Liver (tissue), 9 donors: Measurements from ENCODE around the gene RTCB. TPM values are rescaled to one million over a fixed set of nuclear protein-coding genes. Genes with fewer than 3 reads are reported as not detected.

Source experiments
- DNase-seq: peaks from one replicate; pipeline ENCODE4 v3.0.0-alpha.2; 2017; ENCODE audit warnings: low spot score
- H3K27ac ChIP-seq, 2 donors: one replicate each; pipeline ENCODE4 v1.7.0; 2013; ENCODE audit warnings: inconsistent platforms in 2 of 2, low read length in 2 of 2, control low read depth in 1 of 2, low read depth in 1 of 2, mild to moderate bottlenecking in 1 of 2
- H3K27me3 ChIP-seq, 4 donors: one replicate each; pipeline versions ENCODE4 v1.6.1 to v1.7.0; 2013; ENCODE audit warnings: low read length in 3 of 4, inconsistent platforms in 1 of 4, mild to moderate bottlenecking in 1 of 4, moderate library complexity in 1 of 4; ENCODE audit not compliant: control insufficient read depth in 4 of 4, insufficient read depth in 4 of 4
- H3K36me3 ChIP-seq, 4 donors: one replicate each; pipeline versions ENCODE4 v1.6.1 to v1.7.0; 2013; ENCODE audit warnings: low read length in 3 of 4, mild to moderate bottlenecking in 3 of 4, low read depth in 1 of 4, moderate library complexity in 1 of 4; ENCODE audit not compliant: control insufficient read depth in 4 of 4, insufficient read depth in 3 of 4
- H3K4me1 ChIP-seq, 4 donors: one replicate each; pipeline versions ENCODE4 v1.6.1 to v1.7.0; 2013; ENCODE audit warnings: low read length in 3 of 4, mild to moderate bottlenecking in 3 of 4, moderate library complexity in 1 of 4; ENCODE audit not compliant: control insufficient read depth in 4 of 4, insufficient read depth in 4 of 4
- H3K4me3 ChIP-seq, 3 donors: one replicate each; pipeline versions ENCODE4 v1.6.1 to v1.7.0; 2013; ENCODE audit warnings: low read length in 3 of 3, control low read depth in 1 of 3, low read depth in 1 of 3, mild to moderate bottlenecking in 1 of 3
- H3K9ac ChIP-seq, 2 donors: one replicate each; pipeline ENCODE4 v1.7.0; 2013; ENCODE audit warnings: low read length in 2 of 2, mild to moderate bottlenecking in 2 of 2, moderate library complexity in 2 of 2, control low read depth in 1 of 2, low read depth in 1 of 2
- H3K9me3 ChIP-seq, 4 donors: one replicate each; pipeline versions ENCODE4 v1.6.1 to v1.7.0; 2013; ENCODE audit warnings: low read length in 3 of 4; ENCODE audit not compliant: control insufficient read depth in 4 of 4
- EGR1 ChIP-seq, 2 donors: IDR thresholded peaks; 2 replicates each; pipeline ENCODE4 v1.6.1; 2016 to 2018; ENCODE audit warnings: antibody characterized with exemption in 2 of 2, low read depth in 2 of 2
- FOXA1 ChIP-seq: IDR thresholded peaks from 2 replicates; pipeline ENCODE4 v1.6.1; 2016; ENCODE audit warnings: antibody characterized with exemption
- FOXA2 ChIP-seq: IDR thresholded peaks from 2 replicates; pipeline ENCODE4 v1.6.1; 2016; ENCODE audit warnings: antibody characterized with exemption
- GABPA ChIP-seq, 2 donors: IDR thresholded peaks in 1 of 2; conservative IDR thresholded peaks in 1 of 2; 2 replicates each; pipeline ENCODE4 v1.6.1; 2016; ENCODE audit warnings: antibody characterized with exemption in 2 of 2, mild to moderate bottlenecking in 1 of 2, moderate library complexity in 1 of 2
- HNF4A ChIP-seq, 2 donors: conservative IDR thresholded peaks; 2 replicates each; pipeline ENCODE4 v1.6.1; 2016; ENCODE audit warnings: antibody characterized with exemption in 2 of 2, mild to moderate bottlenecking in 2 of 2
- HNF4G ChIP-seq: IDR thresholded peaks from 2 replicates; pipeline ENCODE4 v1.6.1; 2016; ENCODE audit warnings: antibody characterized with exemption
- JUND ChIP-seq, 2 donors: IDR thresholded peaks; 2 replicates each; pipeline ENCODE4 v1.6.1; 2016; ENCODE audit warnings: antibody characterized with exemption in 2 of 2
- NR2F2 ChIP-seq: IDR thresholded peaks from 2 replicates; pipeline ENCODE4 v1.6.1; 2016; ENCODE audit warnings: antibody characterized with exemption
- RAD21 ChIP-seq, 2 donors: IDR thresholded peaks; 2 replicates each; pipeline ENCODE4 v1.6.1; 2016; ENCODE audit warnings: antibody characterized with exemption in 2 of 2, mild to moderate bottlenecking in 2 of 2
- RXRA ChIP-seq, 2 donors: IDR thresholded peaks; 2 replicates each; pipeline ENCODE4 v1.6.1; 2017 to 2018; ENCODE audit warnings: antibody characterized with exemption in 2 of 2, mild to moderate bottlenecking in 1 of 2
- SP1 ChIP-seq: IDR thresholded peaks from 2 replicates; pipeline ENCODE4 v1.6.1; 2018; ENCODE audit warnings: antibody characterized with exemption, mild to moderate bottlenecking
- TAF1 ChIP-seq: conservative IDR thresholded peaks from 2 replicates; pipeline ENCODE4 v1.6.1; 2016; ENCODE audit warnings: antibody characterized with exemption, mild to moderate bottlenecking
- YY1 ChIP-seq: IDR thresholded peaks from 2 replicates; pipeline ENCODE4 v1.6.1; 2016; ENCODE audit warnings: antibody characterized with exemption, mild to moderate bottlenecking
- ZBTB33 ChIP-seq: IDR thresholded peaks from 2 replicates; pipeline ENCODE4 v1.6.1; 2016; ENCODE audit warnings: antibody characterized with exemption
- WGBS: extraction: QIAGEN DNeasy Blood & Tissue Kit; methylation state at CpG from one replicate; pipeline ENCODE4 v1.1.7; 2013; 5-methylcytosine and 5-hydroxymethylcytosine counted together
- polyA plus RNA-seq, 2 donors: library from polyadenylated mRNA; stranded (reverse) in 1 of 2; unstranded in 1 of 2; fragments of 200-250 nt in 1 of 2; fragments of >200 nt in 1 of 2; fragmentation: Nextera tagmentation in 1 of 2; extraction: Ambion mirVana in 1 of 2; gene quantifications; one replicate each; pipeline versions ENCODE4 v1.2.1 to v1.2.3, GENCODE V29; 2013 to 2015
- total RNA-seq, 2 donors: library from RNA; depleted of rRNA; stranded (reverse); fragments of >200 nt; gene quantifications; one replicate each; pipeline ENCODE4 v1.2.3, GENCODE V29; 2014
- TF ChIP-seq, protein P1 (sequence below): IDR thresholded peaks from 2 replicates; pipeline ENCODE4 v1.6.1; 2016; ENCODE audit warnings: antibody characterized with exemption
- TF ChIP-seq, protein P2 (sequence below): IDR thresholded peaks from 2 replicates; pipeline ENCODE4 v1.6.1; 2016; ENCODE audit warnings: antibody characterized with exemption, mild to moderate bottlenecking
- TF ChIP-seq, protein P3 (sequence below): IDR thresholded peaks from 2 replicates; pipeline ENCODE4 v1.6.1; 2016; ENCODE audit warnings: antibody characterized with exemption
- TF ChIP-seq, protein P4 (sequence below): fragments of 150-350 bp; IDR thresholded peaks from 2 replicates; pipeline ENCODE4 v1.5.1; 2017; ENCODE audit warnings: improper control_type of control experiment, low read depth, low read length; ENCODE audit not compliant: missing input control
- donor health status: healthy.
- donor health status: healthy.
- donor health status: healthy.
- donor health status: healthy.
- donor health status: healthy.

RTCB gene
- total and polyA plus RNA-seq, 4 donors = 36.7 to 76.7 (median 46.3) TPM

- no peaks in the 10 kb centered on the region for H3K9me3 ChIP-seq
- H3K4me1 ChIP-seq = peaks cover 0 to 15% (median 10%) of the 10 kb centered on the region in 4 donors
- no peaks in the 10 kb centered on the region for H3K36me3 ChIP-seq
- WGBS = 22% methylated on average over 2 of the region's 2 CpGs
- no peak overlapping the region for H3K27ac ChIP-seq
- TF ChIP-seq NR2F2 = no peak
- TF ChIP-seq RXRA (IDR thresholded peaks at IDR 0.05) = no peak
- no peak for TF ChIP-seq TAF1
- TF ChIP-seq, protein P1, sequence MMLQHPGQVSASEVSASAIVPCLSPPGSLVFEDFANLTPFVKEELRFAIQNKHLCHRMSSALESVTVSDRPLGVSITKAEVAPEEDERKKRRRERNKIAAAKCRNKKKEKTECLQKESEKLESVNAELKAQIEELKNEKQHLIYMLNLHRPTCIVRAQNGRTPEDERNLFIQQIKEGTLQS = no peak
- no peak for TF ChIP-seq FOXA2
- TF ChIP-seq, protein P2, sequence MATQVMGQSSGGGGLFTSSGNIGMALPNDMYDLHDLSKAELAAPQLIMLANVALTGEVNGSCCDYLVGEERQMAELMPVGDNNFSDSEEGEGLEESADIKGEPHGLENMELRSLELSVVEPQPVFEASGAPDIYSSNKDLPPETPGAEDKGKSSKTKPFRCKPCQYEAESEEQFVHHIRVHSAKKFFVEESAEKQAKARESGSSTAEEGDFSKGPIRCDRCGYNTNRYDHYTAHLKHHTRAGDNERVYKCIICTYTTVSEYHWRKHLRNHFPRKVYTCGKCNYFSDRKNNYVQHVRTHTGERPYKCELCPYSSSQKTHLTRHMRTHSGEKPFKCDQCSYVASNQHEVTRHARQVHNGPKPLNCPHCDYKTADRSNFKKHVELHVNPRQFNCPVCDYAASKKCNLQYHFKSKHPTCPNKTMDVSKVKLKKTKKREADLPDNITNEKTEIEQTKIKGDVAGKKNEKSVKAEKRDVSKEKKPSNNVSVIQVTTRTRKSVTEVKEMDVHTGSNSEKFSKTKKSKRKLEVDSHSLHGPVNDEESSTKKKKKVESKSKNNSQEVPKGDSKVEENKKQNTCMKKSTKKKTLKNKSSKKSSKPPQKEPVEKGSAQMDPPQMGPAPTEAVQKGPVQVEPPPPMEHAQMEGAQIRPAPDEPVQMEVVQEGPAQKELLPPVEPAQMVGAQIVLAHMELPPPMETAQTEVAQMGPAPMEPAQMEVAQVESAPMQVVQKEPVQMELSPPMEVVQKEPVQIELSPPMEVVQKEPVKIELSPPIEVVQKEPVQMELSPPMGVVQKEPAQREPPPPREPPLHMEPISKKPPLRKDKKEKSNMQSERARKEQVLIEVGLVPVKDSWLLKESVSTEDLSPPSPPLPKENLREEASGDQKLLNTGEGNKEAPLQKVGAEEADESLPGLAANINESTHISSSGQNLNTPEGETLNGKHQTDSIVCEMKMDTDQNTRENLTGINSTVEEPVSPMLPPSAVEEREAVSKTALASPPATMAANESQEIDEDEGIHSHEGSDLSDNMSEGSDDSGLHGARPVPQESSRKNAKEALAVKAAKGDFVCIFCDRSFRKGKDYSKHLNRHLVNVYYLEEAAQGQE = no peak
- TF ChIP-seq GABPA (IDR thresholded peaks at IDR 0.05 in 1 of 2, conservative IDR thresholded peaks at IDR 0.05 in 1 of 2) = no peak
- TF ChIP-seq FOXA1 = no peak
- TF ChIP-seq RAD21 (IDR thresholded peaks at IDR 0.05) = no peak
- TF ChIP-seq EGR1 (IDR thresholded peaks at IDR 0.05; ENCODE audit: low read depth in 2 of 2) = no peak
- H3K4me3 ChIP-seq = no peak overlapping the region
- peaks cover 0 to 4% (median 0%) of the 10 kb centered on the region in 4 donors for H3K27me3 ChIP-seq
- no peak overlapping the region for H3K9ac ChIP-seq
- no peak for DNase-seq
Observed at GRCh38 chr22:32421484-32421883, 9.4 kb upstream of the RTCB start.

GRCh38 chr22:32417906-32418305, 5.9 kb upstream of the RTCB start:
- DNase-seq = no peak
- TF ChIP-seq, protein P1 = no peak
- TF ChIP-seq JUND (IDR thresholded peaks at IDR 0.05) (no peak), TAF1 (no peak), NR2F2 (no peak), FOXA1 (no peak), HNF4A (conservative IDR thresholded peaks at IDR 0.05) (no peak), ZBTB33 (no peak), RXRA (IDR thresholded peaks at IDR 0.05) (no peak), HNF4G (no peak), YY1 (no peak), SP1 (no peak), EGR1 (IDR thresholded peaks at IDR 0.05; ENCODE audit: low read depth in 2 of 2) (no peak), GABPA (IDR thresholded peaks at IDR 0.05 in 1 of 2, conservative IDR thresholded peaks at IDR 0.05 in 1 of 2) (no peak), RAD21 (IDR thresholded peaks at IDR 0.05) (no peak), FOXA2 (no peak)
- TF ChIP-seq, protein P3, sequence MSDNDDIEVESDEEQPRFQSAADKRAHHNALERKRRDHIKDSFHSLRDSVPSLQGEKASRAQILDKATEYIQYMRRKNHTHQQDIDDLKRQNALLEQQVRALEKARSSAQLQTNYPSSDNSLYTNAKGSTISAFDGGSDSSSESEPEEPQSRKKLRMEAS = no peak
- TF ChIP-seq, protein P4, sequence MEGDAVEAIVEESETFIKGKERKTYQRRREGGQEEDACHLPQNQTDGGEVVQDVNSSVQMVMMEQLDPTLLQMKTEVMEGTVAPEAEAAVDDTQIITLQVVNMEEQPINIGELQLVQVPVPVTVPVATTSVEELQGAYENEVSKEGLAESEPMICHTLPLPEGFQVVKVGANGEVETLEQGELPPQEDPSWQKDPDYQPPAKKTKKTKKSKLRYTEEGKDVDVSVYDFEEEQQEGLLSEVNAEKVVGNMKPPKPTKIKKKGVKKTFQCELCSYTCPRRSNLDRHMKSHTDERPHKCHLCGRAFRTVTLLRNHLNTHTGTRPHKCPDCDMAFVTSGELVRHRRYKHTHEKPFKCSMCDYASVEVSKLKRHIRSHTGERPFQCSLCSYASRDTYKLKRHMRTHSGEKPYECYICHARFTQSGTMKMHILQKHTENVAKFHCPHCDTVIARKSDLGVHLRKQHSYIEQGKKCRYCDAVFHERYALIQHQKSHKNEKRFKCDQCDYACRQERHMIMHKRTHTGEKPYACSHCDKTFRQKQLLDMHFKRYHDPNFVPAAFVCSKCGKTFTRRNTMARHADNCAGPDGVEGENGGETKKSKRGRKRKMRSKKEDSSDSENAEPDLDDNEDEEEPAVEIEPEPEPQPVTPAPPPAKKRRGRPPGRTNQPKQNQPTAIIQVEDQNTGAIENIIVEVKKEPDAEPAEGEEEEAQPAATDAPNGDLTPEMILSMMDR = no peak
- TF ChIP-seq, protein P2 = no peak
- WGBS = 69% methylated on average over 4 of the region's 4 CpGs
- no peak overlapping the region for H3K4me3 ChIP-seq
- no peak overlapping the region for H3K27ac ChIP-seq
- H3K36me3 ChIP-seq = no peaks in the 10 kb centered on the region
- H3K4me1 ChIP-seq = peaks cover 0 to 14% (median 8%) of the 10 kb centered on the region in 4 donors
- no peak overlapping the region for H3K9ac ChIP-seq
- peaks cover 0 to 3% (median 0%) of the 10 kb centered on the region in 4 donors for H3K27me3 ChIP-seq
- no peaks in the 10 kb centered on the region for H3K9me3 ChIP-seq
